HepG2 (cell line): ENCODE results near the gene LCAT.

Source experiments
- ZFP37 ChIP-seq: sonication (generic); formaldehyde crosslinking; IDR thresholded peaks from 2 replicates; pipeline ENCODE4 v1.4.0; 2020; ENCODE audit warnings: missing genetic modification reagents, borderline replicate concordance
- TF ChIP-seq, protein P1 (sequence below): sonication (generic); formaldehyde crosslinking; IDR thresholded peaks from 2 replicates; pipeline ENCODE4 v1.5.0; 2020; ENCODE audit warnings: mild to moderate bottlenecking, missing genetic modification reagents, moderate library complexity

DNA sequence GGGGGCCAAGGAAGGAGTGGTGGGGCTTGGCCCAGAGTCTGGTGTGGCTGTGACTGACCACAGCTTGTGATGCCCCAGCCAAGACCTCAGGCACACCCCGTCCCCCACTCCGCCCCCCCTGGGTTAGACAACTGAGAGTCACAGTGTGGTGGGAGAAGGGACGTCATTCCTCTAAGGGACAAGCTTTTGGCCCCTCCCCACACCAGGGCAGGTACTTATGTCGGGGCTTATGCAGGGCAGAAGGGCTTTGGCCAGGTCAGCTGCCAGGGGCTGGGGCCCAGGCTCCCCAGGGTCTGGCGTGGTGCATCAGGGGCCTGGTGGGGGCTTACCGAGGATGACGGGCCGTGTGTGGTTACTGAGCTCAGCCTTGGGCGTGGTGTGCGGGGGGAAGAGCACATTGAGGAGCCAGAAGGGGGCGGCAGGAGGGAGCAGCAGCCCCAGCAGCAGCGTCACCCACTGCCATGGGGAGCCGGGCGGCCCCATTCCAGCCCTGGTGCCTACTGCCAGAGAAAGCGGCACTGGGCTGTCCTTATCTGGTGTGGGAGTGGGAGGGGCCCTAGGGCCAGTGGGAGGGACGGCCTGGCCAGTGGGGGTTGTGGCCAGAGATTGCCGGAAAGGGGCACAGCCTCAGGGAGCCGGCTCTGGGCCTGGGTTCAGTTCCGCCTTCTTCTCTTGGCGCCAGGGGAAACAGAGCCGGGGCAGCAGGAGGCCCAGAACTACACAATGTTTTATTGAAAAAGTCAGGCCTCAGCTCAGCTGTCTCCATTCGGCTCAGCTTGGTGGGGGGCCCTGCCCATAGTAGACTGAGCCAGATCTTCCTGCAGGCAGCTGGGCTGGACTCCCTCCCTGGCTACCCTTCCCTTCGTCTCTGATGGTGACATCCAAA is at the start of gene LCAT:
- TF ChIP-seq, protein P1, sequence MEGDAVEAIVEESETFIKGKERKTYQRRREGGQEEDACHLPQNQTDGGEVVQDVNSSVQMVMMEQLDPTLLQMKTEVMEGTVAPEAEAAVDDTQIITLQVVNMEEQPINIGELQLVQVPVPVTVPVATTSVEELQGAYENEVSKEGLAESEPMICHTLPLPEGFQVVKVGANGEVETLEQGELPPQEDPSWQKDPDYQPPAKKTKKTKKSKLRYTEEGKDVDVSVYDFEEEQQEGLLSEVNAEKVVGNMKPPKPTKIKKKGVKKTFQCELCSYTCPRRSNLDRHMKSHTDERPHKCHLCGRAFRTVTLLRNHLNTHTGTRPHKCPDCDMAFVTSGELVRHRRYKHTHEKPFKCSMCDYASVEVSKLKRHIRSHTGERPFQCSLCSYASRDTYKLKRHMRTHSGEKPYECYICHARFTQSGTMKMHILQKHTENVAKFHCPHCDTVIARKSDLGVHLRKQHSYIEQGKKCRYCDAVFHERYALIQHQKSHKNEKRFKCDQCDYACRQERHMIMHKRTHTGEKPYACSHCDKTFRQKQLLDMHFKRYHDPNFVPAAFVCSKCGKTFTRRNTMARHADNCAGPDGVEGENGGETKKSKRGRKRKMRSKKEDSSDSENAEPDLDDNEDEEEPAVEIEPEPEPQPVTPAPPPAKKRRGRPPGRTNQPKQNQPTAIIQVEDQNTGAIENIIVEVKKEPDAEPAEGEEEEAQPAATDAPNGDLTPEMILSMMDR (CRISPR knock-in tag): peak; percentile 76
- TF ChIP-seq ZFP37 (CRISPR knock-in tag): no peak
